M059J (cell line): ENCODE measurements around the gene CEP192. TPM values are rescaled to one million over a fixed set of nuclear protein-coding genes. Genes with fewer than 3 reads are reported as not detected.
"Not testable (repeated sequence)": the region's sequence is repeated elsewhere in the genome, so short reads cannot be mapped to it uniquely, and the experiment has no call there.

ENCODE experiments used
- DNase-seq: peaks from one replicate; pipeline ENCODE4 v3.0.0-alpha.2; 2012; ENCODE audit warnings: low read depth
- total RNA-seq: library from RNA; depleted of rRNA; stranded (reverse); fragments of >200 nt; shearing (Covaris generic); gene quantifications from 2 replicates; pipeline ENCODE4 v1.2.3, GENCODE V29; 2014

CEP192 gene
- total RNA-seq, 1 experiment from 2014 or later, result 26.1 TPM

- DNase-seq, result peak; percentile 2
Observed at GRCh38 chr18:13035249-13035914, 44.2 kb downstream of the CEP192 start.

DNA sequence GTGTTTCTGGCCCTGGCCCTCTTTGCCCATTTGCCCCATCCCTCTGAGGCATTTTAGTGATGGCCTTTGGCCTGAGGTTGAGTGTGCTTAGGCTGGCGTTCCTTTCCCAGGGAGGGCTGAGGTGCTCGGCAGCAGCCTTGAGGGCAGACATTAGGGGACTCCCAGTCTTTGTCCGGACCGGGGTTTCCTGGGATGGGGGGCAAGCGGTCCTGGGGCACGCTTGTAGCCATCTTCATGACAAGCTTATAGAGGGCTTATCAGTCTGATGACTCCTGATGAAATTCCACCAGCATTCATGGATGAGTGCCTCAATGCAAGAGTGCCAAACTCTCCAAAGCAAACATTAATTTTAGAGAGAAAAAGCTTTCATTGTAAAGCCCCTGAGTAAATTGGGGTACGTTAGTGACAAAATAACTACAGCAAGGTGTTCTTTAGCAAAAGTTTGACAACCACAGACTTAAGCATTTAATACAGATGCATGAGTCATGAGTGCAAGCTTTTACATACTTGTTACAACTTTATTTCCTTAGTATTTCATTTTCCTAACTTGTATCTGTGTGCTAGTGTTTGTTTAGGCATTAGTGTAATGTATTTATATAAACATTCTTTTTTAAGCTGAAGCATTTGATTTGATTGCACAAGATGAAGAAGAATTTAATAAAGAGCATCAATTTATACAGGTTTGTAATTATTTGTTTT, 45.6 kb downstream of the CEP192 start:
- DNase-seq, result peak; percentile 2

GRCh38 chr18:13039806-13040205, 48.6 kb downstream of the CEP192 start:
- DNase-seq, result no peak

DNA sequence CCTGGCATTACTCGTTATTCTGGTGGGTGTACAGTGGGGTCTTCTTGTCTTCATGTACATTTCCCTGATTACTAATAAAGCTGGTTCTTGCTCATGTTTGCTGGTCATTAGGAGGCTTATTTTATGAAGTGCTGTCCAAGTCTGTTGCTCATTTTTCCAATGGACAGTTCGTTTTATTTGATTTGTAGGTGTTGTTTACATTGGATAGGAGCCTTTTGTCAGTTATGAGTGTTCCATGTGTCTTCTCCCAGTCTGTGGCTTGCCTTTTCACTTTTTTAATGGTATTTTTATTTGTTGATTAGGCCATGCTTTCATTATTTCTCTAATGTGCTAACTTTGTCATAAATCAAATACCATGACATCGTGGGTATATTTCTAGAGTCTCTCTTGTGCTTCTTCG, 51.9 kb downstream of the CEP192 start:
- no peak for DNase-seq

- no peak for DNase-seq
Observed at GRCh38 chr18:13048061-13048595, 57.0 kb downstream of the CEP192 start.

GRCh38 chr18:13051159-13051558, 60.0 kb downstream of the CEP192 start:
- peak; percentile 4 for DNase-seq

DNA sequence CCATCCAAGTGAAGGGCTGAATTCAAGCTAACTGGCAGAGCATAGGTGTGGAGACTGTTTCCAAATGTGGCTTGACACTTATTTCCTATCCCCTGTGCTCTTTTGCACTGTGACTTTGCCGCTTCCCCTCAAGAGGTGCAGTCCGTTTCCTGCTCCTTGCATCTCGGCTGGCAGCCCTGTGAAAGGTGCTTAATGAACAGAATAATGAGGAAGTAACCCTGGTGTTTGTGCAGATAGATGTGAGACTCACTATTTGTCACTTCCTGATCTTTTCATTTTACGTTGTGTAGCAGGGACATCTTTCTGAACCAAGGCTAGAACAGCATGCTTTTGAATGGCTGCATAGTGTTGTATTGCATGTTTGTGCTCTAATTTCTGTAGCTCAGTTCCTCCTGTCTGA, 60.8 kb downstream of the CEP192 start:
- no peak for DNase-seq

DNA sequence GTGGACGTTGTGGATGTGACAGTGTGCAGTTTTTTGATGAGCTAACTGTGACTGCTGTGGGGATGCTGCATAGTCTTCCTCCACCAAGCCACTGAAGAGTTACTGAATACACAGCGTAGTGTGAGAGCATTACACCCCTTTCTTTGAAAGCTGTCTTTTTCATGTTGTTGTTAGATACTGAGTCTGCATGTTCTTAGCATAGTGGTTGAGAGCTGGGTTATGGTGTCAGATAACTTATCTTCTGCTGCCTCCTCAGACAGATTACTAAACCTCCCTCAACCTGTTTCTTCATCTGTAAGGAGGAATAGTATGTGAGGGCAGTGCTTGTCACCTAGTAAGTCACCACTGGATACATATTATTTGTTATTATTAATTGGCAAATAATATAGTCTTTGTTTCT, 63.2 kb downstream of the CEP192 start:
- no peak for DNase-seq

DNA sequence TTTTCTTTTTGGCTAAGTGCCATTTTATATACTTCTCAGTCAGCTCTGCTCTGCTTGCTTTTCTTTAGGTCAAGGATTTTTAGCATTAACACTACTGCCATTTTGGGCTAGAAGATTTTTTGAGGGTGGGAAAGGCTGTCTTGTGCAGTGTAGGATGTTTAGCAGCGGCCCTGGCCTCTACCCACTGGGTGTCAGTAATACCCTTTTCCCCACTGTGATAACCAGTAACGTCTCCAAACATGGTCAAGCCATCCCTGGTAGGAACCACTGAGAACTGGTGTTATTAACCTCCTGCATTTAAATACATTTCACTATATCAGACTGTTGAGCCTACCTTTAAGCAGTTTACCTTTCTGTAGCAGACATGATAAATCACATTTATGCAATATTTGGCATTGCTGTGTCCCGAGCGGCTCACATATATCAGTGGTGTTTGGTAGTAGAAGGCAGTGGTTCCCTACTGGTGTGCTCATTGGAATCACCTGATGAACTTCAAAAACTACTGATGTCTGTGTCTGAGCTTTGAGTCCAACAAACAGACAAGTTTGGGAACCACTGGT, 70.5 kb downstream of the CEP192 start:
- DNase-seq, result no peak

GRCh38 chr18:13067124-13067523, 76.0 kb downstream of the CEP192 start:
- DNase-seq, result no peak

DNA sequence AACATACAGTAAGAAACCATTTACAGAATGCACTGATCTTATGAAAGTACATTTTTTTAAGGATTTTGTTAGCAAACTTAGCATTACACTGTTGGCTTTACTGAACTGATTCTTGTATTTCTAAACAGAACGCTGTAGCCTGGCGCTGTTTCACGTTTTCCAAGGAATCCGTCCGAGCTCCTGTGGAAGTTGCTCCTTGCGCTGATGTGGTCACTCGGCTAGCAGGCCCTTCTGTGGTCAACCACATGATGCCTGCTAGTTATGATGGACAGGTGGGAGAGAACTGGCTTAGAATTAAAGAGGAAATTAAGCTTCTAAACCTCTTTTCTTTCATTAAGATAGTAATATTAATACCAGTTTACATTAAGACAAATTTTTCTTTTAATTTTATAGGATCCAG, 76.8 kb downstream of the CEP192 start:
- DNase-seq, result no peak

DNA sequence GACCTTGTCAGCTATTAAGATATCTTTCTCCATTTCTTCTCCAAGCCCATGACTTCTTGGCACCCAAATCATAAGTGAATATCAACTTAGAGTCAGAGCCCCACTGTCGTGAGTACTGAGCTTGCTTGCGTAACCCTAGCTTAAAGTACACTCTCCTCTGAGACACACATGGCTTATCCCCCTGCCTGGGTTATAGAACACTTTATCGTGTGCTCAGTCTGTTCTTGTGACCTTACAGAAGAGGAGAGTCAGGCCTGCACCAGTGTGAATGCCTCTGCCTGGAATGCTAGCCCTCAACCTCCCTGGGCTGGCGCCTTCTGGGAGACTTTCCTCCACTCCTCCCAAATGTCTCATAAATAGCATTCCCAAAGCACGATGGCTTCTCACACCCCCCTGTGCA, 79.3 kb downstream of the CEP192 start:
- DNase-seq, result no peak

DNA sequence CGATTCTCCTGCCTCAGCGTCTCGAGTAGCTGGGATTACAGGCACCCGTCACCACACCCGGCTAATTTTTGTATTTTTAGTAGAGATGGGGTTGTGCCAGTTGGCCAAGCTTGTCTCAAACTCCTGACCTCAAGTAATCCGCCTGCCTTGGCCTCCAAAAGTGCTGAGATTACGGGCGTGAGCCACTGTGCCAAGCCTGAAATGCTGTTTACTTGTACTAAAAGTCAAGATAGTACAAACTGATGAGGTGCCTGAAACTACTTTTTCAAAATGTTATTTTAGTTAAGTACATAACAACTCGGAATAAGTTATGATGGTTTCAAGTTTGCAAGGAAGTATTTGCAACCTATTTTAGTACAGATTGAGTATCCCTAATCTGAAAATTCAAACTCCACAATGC, 85.7 kb downstream of the CEP192 start:
- DNase-seq, result no peak

DNA sequence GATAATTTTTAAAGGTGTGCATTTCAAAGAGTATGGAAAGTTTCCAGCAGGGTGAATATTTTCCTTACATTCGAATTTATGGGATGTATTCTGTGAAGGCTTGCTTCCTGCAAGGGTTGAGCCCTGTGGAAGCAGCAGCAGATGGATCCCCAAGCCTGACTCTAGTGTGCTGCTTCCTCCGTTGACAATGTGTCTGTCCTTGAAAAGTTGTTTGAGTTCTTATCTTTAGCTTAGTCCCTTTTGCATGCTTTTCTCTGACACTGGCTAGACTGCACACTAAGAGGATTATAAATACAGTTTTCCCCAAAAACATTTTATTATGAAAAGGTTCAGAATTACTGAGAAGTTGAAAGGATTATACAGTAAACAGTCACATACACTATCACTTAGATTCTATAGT, 86.3 kb downstream of the CEP192 start:
- no peak for DNase-seq

DNA sequence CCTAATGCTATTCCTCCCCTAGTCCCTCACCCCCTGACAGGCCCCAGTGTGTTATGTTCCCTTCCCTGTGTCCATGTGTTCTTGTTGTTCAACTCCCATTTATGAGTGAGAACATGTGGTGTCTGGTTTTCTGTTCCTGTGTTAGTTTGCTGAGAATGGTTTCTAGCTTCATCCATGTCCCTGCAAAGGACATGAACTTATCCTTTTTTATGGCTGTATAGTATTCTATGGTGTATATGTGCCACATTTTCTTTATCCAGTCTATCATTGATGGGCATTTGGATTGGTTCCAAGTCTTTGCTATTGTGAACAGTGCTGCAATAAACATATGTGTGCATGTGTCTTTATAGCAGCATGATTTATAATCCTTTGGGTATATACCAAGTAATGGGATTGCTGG, 86.9 kb downstream of the CEP192 start:
- not testable (repeated sequence) for DNase-seq

GRCh38 chr18:13086906-13087305, 95.7 kb downstream of the CEP192 start:
- DNase-seq, result no peak

- no peak for DNase-seq
Observed at GRCh38 chr18:13095466-13095865, 104.3 kb downstream of the CEP192 start.

DNA sequence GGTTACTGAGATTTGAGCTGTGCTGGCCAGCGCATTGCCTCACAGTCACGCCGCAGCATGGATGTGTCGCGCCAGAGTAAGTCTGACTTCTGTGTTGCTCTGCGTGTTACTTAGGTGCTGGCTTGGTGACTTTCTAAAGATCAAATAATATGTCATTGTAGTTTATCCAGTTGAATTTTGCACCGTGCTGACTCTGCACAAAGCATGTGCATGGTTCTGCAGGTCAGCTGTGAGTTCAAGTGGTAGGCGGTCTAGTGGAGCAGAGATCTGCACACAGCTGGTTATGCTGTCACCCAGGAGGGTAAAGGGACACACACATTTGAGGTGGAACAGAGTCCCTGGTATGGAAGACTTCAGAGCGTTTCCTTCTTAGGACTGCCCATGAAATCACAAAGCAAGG, 105.1 kb downstream of the CEP192 start:
- no peak for DNase-seq

- no peak for DNase-seq
Observed at GRCh38 chr18:13096719-13097118, 105.6 kb downstream of the CEP192 start.

GRCh38 chr18:13098104-13098503, 106.9 kb downstream of the CEP192 start:
- not testable (repeated sequence) for DNase-seq

DNA sequence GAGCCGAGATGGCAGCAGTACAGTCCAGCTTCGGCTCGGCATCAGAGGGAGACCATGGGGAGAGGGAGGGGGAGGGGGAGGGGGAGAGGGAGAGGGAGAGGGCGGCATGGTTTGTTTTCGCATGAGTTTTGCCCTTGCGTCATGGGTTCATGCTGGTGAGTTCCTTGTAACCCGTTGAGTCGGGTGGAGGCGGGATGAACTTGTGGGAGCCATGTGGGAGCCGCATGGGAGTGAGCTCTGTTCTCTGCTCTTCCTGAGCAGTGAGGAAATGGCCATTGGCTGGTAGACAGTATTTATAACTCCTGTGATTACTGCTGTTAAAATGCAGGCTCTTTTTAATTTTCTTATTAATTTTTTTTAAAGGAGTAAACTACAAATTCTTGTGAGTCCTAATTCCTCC, 108.0 kb downstream of the CEP192 start:
- DNase-seq, result no peak

- no peak for DNase-seq
Observed at GRCh38 chr18:13100942-13101658, 109.9 kb downstream of the CEP192 start.
